Transverse colon (tissue), 4 donors: ENCODE results near the gene RNF183. TPM values are rescaled to one million over a fixed set of nuclear protein-coding genes. Genes with fewer than 3 reads are reported as not detected.

Source experiments
- DNase-seq: peaks from one replicate; pipeline ENCODE4 v3.0.0-alpha.2; 2019
- H3K27ac ChIP-seq, 4 donors: fragments of 200-600 bp; sonication (generic); 2 replicates each; pipeline ENCODE4 v1.5.1; 2016 to 2018; ENCODE audit warnings: inconsistent platforms in 4 of 4
- H3K27me3 ChIP-seq: fragments of 200-600 bp; sonication (generic); 2 replicates; pipeline ENCODE4 v1.5.1; 2017; ENCODE audit warnings: inconsistent platforms
- H3K36me3 ChIP-seq, 4 donors: fragments of 200-600 bp; sonication (generic); 2 replicates each; pipeline ENCODE4 v1.5.1; 2017 to 2019; ENCODE audit warnings: inconsistent platforms in 4 of 4
- H3K4me1 ChIP-seq, 4 donors: fragments of 200-600 bp; sonication (generic); 2 replicates each; pipeline ENCODE4 v1.5.1; 2017 to 2020; ENCODE audit warnings: inconsistent platforms in 4 of 4
- H3K4me3 ChIP-seq, 4 donors: fragments of 200-600 bp; sonication (generic); 1 replicate in 1 of 4; 2 replicates in 3 of 4; pipeline versions ENCODE4 v1.5.1 to v1.6.1; 2017 to 2019; ENCODE audit warnings: inconsistent platforms in 4 of 4
- H3K9me3 ChIP-seq, 2 donors: fragments of 200-600 bp; sonication (generic); 2 replicates each; pipeline ENCODE4 v1.5.1; 2017 to 2019; ENCODE audit warnings: inconsistent platforms in 2 of 2
- CTCF ChIP-seq, 5 experiments: fragments of 200-600 bp in 3 of 5; fragments of 450-650 bp in 2 of 5; sonication (generic) in 3 of 5; IDR thresholded peaks; 1 replicate in 2 of 5; 2 replicates in 3 of 5; pipeline ENCODE4 v1.5.1; 2016 to 2017; ENCODE audit warnings: antibody characterized with exemption in 5 of 5, inconsistent platforms in 3 of 5, mild to moderate bottlenecking in 2 of 5, moderate library complexity in 1 of 5
- EP300 ChIP-seq: sonication (generic); formaldehyde crosslinking; IDR thresholded peaks from one replicate; pipeline ENCODE4 v1.6.1; 2017; ENCODE audit warnings: antibody characterized with exemption, low read depth
- POLR2A ChIP-seq: fragments of 450-650 bp; IDR thresholded peaks from one replicate; pipeline ENCODE4 v1.6.1; 2016; ENCODE audit warnings: antibody characterized with exemption, mild to moderate bottlenecking, moderate library complexity
- POLR2AphosphoS5 ChIP-seq, 3 donors: sonication (generic); formaldehyde crosslinking; IDR thresholded peaks; one replicate each; pipeline ENCODE4 v1.6.1; 2016; ENCODE audit warnings: antibody characterized with exemption in 3 of 3
- WGBS, 2 donors: methylation state at CpG; one replicate each; pipeline ENCODE4 v1.1.5; 2018; ENCODE audit warnings: low coverage in 1 of 2; 5-methylcytosine and 5-hydroxymethylcytosine counted together
- in situ Hi-C, 4 donors: fragments of 200-750 bp; cut with MboI; loops; one replicate each; pipeline versions ENCODE4 v1.15.0 to v1.15.1; 2017; ENCODE audit warnings: low sequenced_read_pairs in 3 of 4, low pct_ligation_motif_present in 1 of 4, low pct_unique_long_range_greater_than_20kb in 1 of 4
- intact Hi-C: fragments of 100-400 bp; cut with DNase I; formaldehyde crosslinking; loops from one replicate; pipeline ENCODE4 v1.15.1; 2023; ENCODE audit warnings: low total_unique reads
- total RNA-seq, 4 donors: library from RNA; depleted of rRNA; stranded (reverse); fragments of >200 nt; gene quantifications; one replicate each; pipeline ENCODE4 v1.1.0, GENCODE V29; 2016

The RNF183 gene
- total RNA-seq, 4 donors from 2014 or later = 0.14 to 0.95 TPM; not detected in 2

- no peaks in the 10 kb centered on the region for H3K36me3 ChIP-seq
- DNase-seq = no peak
- no peak overlapping the region for H3K27ac ChIP-seq
- in situ Hi-C loops = loop anchor here in 3 of 4 donors (10.0 to 25.0 kb wide), 2 partner anchors 94 to 352 kb away; partner anchors contain the start of gene ALAD (in 1 of the 3)
- no peaks in the 10 kb centered on the region for H3K9me3 ChIP-seq
- H3K4me1 ChIP-seq = no peaks in the 10 kb centered on the region
- no peaks in the 10 kb centered on the region for H3K27me3 ChIP-seq
- TF ChIP-seq CTCF (IDR thresholded peaks at IDR 0.05) (no peak), EP300 (no peak), POLR2AphosphoS5 (IDR thresholded peaks at IDR 0.05) (no peak), POLR2A (no peak)
- H3K4me3 ChIP-seq = no peak overlapping the region
- 20 to 60% methylated on average over 1 to 3 of the region's 3 CpGs for WGBS, 2 donors
- intact Hi-C loops = no loop called here
Measured at GRCh38 chr9:113310538-113310937, 7.4 kb upstream of the RNF183 start.

- 2 to 9% methylated on average over 2 of the region's 2 CpGs for WGBS, 2 donors
- DNase-seq = peak; percentile 41
- H3K9me3 ChIP-seq = no peaks in the 10 kb centered on the region
- no peaks in the 10 kb centered on the region for H3K4me1 ChIP-seq
- no peak overlapping the region for H3K27ac ChIP-seq
- no peak overlapping the region for H3K4me3 ChIP-seq
- intact Hi-C loops (no loop called here), in situ Hi-C loops (loop anchor here in 3 of 4 donors (10.0 to 25.0 kb wide), 2 partner anchors 95 to 353 kb away; partner anchors contain the start of gene ALAD (in 1 of the 3))
- no peak for TF ChIP-seq POLR2AphosphoS5 (IDR thresholded peaks at IDR 0.05)
- peak; percentile 61 to 74 (median 68) for TF ChIP-seq CTCF (IDR thresholded peaks at IDR 0.05)
- no peak for TF ChIP-seq EP300
- TF ChIP-seq POLR2A = no peak
- H3K27me3 ChIP-seq = no peaks in the 10 kb centered on the region
- H3K36me3 ChIP-seq = no peaks in the 10 kb centered on the region
Measured at GRCh38 chr9:113309204-113309813, 6.1 kb upstream of the RNF183 start.

- Histone ChIP-seq H3K4me1 (peaks cover 0 to 3% (median 0%) of the 10 kb centered on the region in 4 donors), H3K27ac (no peak overlapping the region), H3K9me3 (no peaks in the 10 kb centered on the region), H3K36me3 (no peaks in the 10 kb centered on the region), H3K27me3 (no peaks in the 10 kb centered on the region), H3K4me3 (no peak overlapping the region)
- in situ Hi-C loops = loop anchor here in 3 of 4 donors (10.0 to 25.0 kb wide), 2 partner anchors 97 to 355 kb away; partner anchors contain the start of gene ALAD (in 1 of the 3)
- WGBS, 2 donors = 43 to 72% methylated on average over 1 to 8 of the region's 8 CpGs
- intact Hi-C loops = no loop called here
- TF ChIP-seq POLR2A (no peak), POLR2AphosphoS5 (IDR thresholded peaks at IDR 0.05) (no peak), CTCF (IDR thresholded peaks at IDR 0.05) (no peak), EP300 (no peak)
- no peak for DNase-seq
Measured at GRCh38 chr9:113307396-113307975, 4.3 kb upstream of the RNF183 start.

- no peaks in the 10 kb centered on the region for H3K36me3 ChIP-seq
- no peak for DNase-seq
- WGBS, 2 donors = 67 to 84% methylated on average over 1 of the region's 1 CpG
- H3K27me3 ChIP-seq = no peaks in the 10 kb centered on the region
- TF ChIP-seq CTCF (IDR thresholded peaks at IDR 0.05) (no peak), POLR2AphosphoS5 (IDR thresholded peaks at IDR 0.05) (no peak), EP300 (no peak), POLR2A (no peak)
- in situ Hi-C loops = loop anchor here in 3 of 4 donors (10.0 to 25.0 kb wide), 2 partner anchors 98 to 356 kb away; partner anchors contain the start of gene ALAD (in 1 of the 3)
- H3K4me1 ChIP-seq = peaks cover 0 to 3% (median 0%) of the 10 kb centered on the region in 4 donors
- no peaks in the 10 kb centered on the region for H3K9me3 ChIP-seq
- intact Hi-C loops = no loop called here
- H3K27ac ChIP-seq = no peak overlapping the region
- no peak overlapping the region for H3K4me3 ChIP-seq
Measured at GRCh38 chr9:113306566-113306965, 3.4 kb upstream of the RNF183 start.
